Trophoblast cell (in vitro differentiated cells and primary cell): ENCODE results near the gene NAB1.

Source experiments
- DNase-seq, 2 donors: peaks; one replicate each; pipeline ENCODE4 v3.0.0-alpha.2; 2016
- H2AFZ ChIP-seq: 2 replicates; pipeline ENCODE4 v1.6.1; 2013; ENCODE audit warnings: low read length, moderate library complexity, mild to moderate bottlenecking; ENCODE audit not compliant: insufficient read depth, poor library complexity
- H2AK5ac ChIP-seq: 2 replicates; pipeline ENCODE4 v1.6.1; 2013; ENCODE audit warnings: mild to moderate bottlenecking, low read length
- H2BK120ac ChIP-seq: 2 replicates; pipeline ENCODE4 v1.6.1; 2013; ENCODE audit warnings: low read length, mild to moderate bottlenecking, moderate library complexity; ENCODE audit not compliant: insufficient read depth, poor library complexity
- H2BK12ac ChIP-seq: 2 replicates; pipeline ENCODE4 v1.6.1; 2013; ENCODE audit warnings: mild to moderate bottlenecking, low read length, moderate library complexity
- H2BK5ac ChIP-seq: 2 replicates; pipeline ENCODE4 v1.6.1; 2013; ENCODE audit warnings: low read length, low read depth, moderate library complexity, mild to moderate bottlenecking; ENCODE audit not compliant: poor library complexity
- H3K14ac ChIP-seq: 2 replicates; pipeline ENCODE4 v1.6.1; 2013; ENCODE audit warnings: mild to moderate bottlenecking, low read length
- H3K18ac ChIP-seq: 2 replicates; pipeline ENCODE4 v1.6.1; 2013; ENCODE audit warnings: mild to moderate bottlenecking, low read length
- H3K23ac ChIP-seq: 2 replicates; pipeline ENCODE4 v1.6.1; 2013; ENCODE audit warnings: low read length
- H3K27ac ChIP-seq: 2 replicates; pipeline ENCODE4 v1.5.1; 2013; ENCODE audit warnings: low read depth, mild to moderate bottlenecking, inconsistent platforms, low read length, moderate library complexity
- H3K27me3 ChIP-seq: 2 replicates; pipeline ENCODE4 v1.6.1; 2013; ENCODE audit warnings: inconsistent platforms, mild to moderate bottlenecking, low read length, moderate library complexity; ENCODE audit not compliant: insufficient read depth
- H3K36me3 ChIP-seq, 2 experiments: 1 replicate in 1 of 2; 2 replicates in 1 of 2; pipeline ENCODE4 v1.6.1; 2013; ENCODE audit warnings: low read length in 2 of 2, mild to moderate bottlenecking in 2 of 2, moderate library complexity in 1 of 2; ENCODE audit not compliant: insufficient read depth in 2 of 2, control insufficient read depth in 1 of 2
- H3K4ac ChIP-seq: 2 replicates; pipeline ENCODE4 v1.6.1; 2013; ENCODE audit warnings: low read depth, mild to moderate bottlenecking, low read length, moderate library complexity
- H3K4me1 ChIP-seq, 2 experiments: 1 replicate in 1 of 2; 2 replicates in 1 of 2; pipeline ENCODE4 v1.6.1; 2013; ENCODE audit warnings: low read length in 2 of 2, mild to moderate bottlenecking in 2 of 2, moderate library complexity in 1 of 2; ENCODE audit not compliant: insufficient read depth in 2 of 2, control insufficient read depth in 1 of 2
- H3K4me2 ChIP-seq: 2 replicates; pipeline ENCODE4 v1.6.1; 2013; ENCODE audit warnings: inconsistent platforms, mild to moderate bottlenecking, low read length, moderate library complexity
- H3K4me3 ChIP-seq: 2 replicates; pipeline ENCODE4 v1.5.1; 2013; ENCODE audit warnings: mild to moderate bottlenecking, low read depth, low read length, inconsistent platforms
- H3K79me1 ChIP-seq: one replicate; pipeline ENCODE4 v1.6.1; 2013; ENCODE audit warnings: low read length
- H3K79me2 ChIP-seq: 2 replicates; pipeline ENCODE4 v1.6.1; 2013; ENCODE audit warnings: low read length, mild to moderate bottlenecking; ENCODE audit not compliant: control insufficient read depth, insufficient read depth, poor library complexity
- H3K9ac ChIP-seq: 2 replicates; pipeline ENCODE4 v1.6.1; 2013; ENCODE audit warnings: mild to moderate bottlenecking, low read length
- H3K9me3 ChIP-seq: 2 replicates; pipeline ENCODE4 v1.6.1; 2013; ENCODE audit warnings: low read depth, mild to moderate bottlenecking, control low read depth, inconsistent platforms, low read length; ENCODE audit not compliant: insufficient read depth
- H4K12ac ChIP-seq: 2 replicates; pipeline ENCODE4 v1.6.1; 2013; ENCODE audit warnings: low read depth, mild to moderate bottlenecking, low read length, moderate library complexity
- H4K8ac ChIP-seq: 2 replicates; pipeline ENCODE4 v1.6.1; 2013; ENCODE audit warnings: low read depth, mild to moderate bottlenecking, low read length, moderate library complexity
- H4K91ac ChIP-seq: one replicate; pipeline ENCODE4 v1.6.1; 2013; ENCODE audit warnings: low read depth, mild to moderate bottlenecking, low read length, moderate library complexity
- WGBS: extraction: QIAGEN DNeasy Blood & Tissue Kit; methylation state at CpG from one replicate; pipeline ENCODE4 v1.1.7; 2013; ENCODE audit warnings: missing lambda C conversion rate; ENCODE audit not compliant: insufficient read length, insufficient coverage; ENCODE audit errors: extremely low coverage; 5-methylcytosine and 5-hydroxymethylcytosine counted together

Gene NAB1

GRCh38 chr2:190626641-190627210, 22.2 kb upstream of the NAB1 start:
- WGBS = no CpG with 5 or more reads among the region's 7 CpGs
- no peak overlapping the region for H2BK120ac ChIP-seq
- no peak overlapping the region for H4K12ac ChIP-seq
- no peak overlapping the region for H4K91ac ChIP-seq
- H2BK12ac ChIP-seq = no peak overlapping the region
- H2AK5ac ChIP-seq = no peak overlapping the region
- no peaks in the 10 kb centered on the region for H3K36me3 ChIP-seq
- H3K9ac ChIP-seq = no peak overlapping the region
- H3K23ac ChIP-seq = no peak overlapping the region
- H3K9me3 ChIP-seq = no peaks in the 10 kb centered on the region
- H3K27ac ChIP-seq = no peak overlapping the region
- H2AFZ ChIP-seq = no peak overlapping the region
- H3K79me2 ChIP-seq = no peaks in the 10 kb centered on the region
- no peaks in the 10 kb centered on the region for H3K79me1 ChIP-seq
- no peak for DNase-seq
- no peak overlapping the region for H2BK5ac ChIP-seq
- no peaks in the 10 kb centered on the region for H3K27me3 ChIP-seq
- no peak overlapping the region for H3K4me3 ChIP-seq
- no peak overlapping the region for H3K18ac ChIP-seq
- no peak overlapping the region for H3K4me2 ChIP-seq
- H3K4ac ChIP-seq = no peak overlapping the region
- H4K8ac ChIP-seq = no peak overlapping the region
- no peaks in the 10 kb centered on the region for H3K4me1 ChIP-seq
- no peak overlapping the region for H3K14ac ChIP-seq

GRCh38 chr2:190627448-190628412, 21.2 kb upstream of the NAB1 start:
- H3K4ac ChIP-seq = no peak overlapping the region
- H3K79me1 ChIP-seq = no peaks in the 10 kb centered on the region
- no peak overlapping the region for H3K14ac ChIP-seq
- WGBS = no CpG with 5 or more reads among the region's 23 CpGs
- no peak overlapping the region for H2BK5ac ChIP-seq
- no peaks in the 10 kb centered on the region for H3K4me1 ChIP-seq
- DNase-seq = no peak
- H3K23ac ChIP-seq = no peak overlapping the region
- no peak overlapping the region for H4K12ac ChIP-seq
- H4K8ac ChIP-seq = no peak overlapping the region
- no peak overlapping the region for H4K91ac ChIP-seq
- H2BK12ac ChIP-seq = no peak overlapping the region
- no peak overlapping the region for H3K27ac ChIP-seq
- H3K18ac ChIP-seq = no peak overlapping the region
- H3K9ac ChIP-seq = no peak overlapping the region
- H3K79me2 ChIP-seq = no peaks in the 10 kb centered on the region
- H2AFZ ChIP-seq = no peak overlapping the region
- no peak overlapping the region for H2BK120ac ChIP-seq
- no peaks in the 10 kb centered on the region for H3K27me3 ChIP-seq
- H3K4me3 ChIP-seq = no peak overlapping the region
- H3K36me3 ChIP-seq = no peaks in the 10 kb centered on the region
- H3K4me2 ChIP-seq = no peak overlapping the region
- H2AK5ac ChIP-seq = no peak overlapping the region
- H3K9me3 ChIP-seq = no peaks in the 10 kb centered on the region

- Histone ChIP-seq H3K18ac (no peak overlapping the region), H2BK5ac (no peak overlapping the region), H3K14ac (no peak overlapping the region), H3K79me2 (no peaks in the 10 kb centered on the region), H3K9me3 (no peaks in the 10 kb centered on the region), H2BK120ac (no peak overlapping the region), H2BK12ac (no peak overlapping the region), H4K91ac (no peak overlapping the region), H3K79me1 (no peaks in the 10 kb centered on the region), H3K4me3 (no peak overlapping the region), H4K12ac (no peak overlapping the region), H3K4me1 (no peaks in the 10 kb centered on the region), H2AK5ac (no peak overlapping the region), H3K36me3 (no peaks in the 10 kb centered on the region), H2AFZ (no peak overlapping the region), H3K23ac (no peak overlapping the region), H3K4ac (no peak overlapping the region), H3K4me2 (no peak overlapping the region), H3K27me3 (no peaks in the 10 kb centered on the region), H4K8ac (no peak overlapping the region), H3K9ac (no peak overlapping the region), H3K27ac (no peak overlapping the region)
- WGBS = no CpG with 5 or more reads among the region's 7 CpGs
- DNase-seq = no peak
These were observed 20.1 kb upstream of the NAB1 start for GRCh38 chr2:190628591-190629319.

- H3K36me3 ChIP-seq = no peaks in the 10 kb centered on the region
- no peak overlapping the region for H2BK5ac ChIP-seq
- no CpG with 5 or more reads among the region's 3 CpGs for WGBS
These were observed 14.5 kb upstream of the NAB1 start for GRCh38 chr2:190634381-190634780.

More at GRCh38 chr2:190634381-190634780, 14.5 kb upstream of the NAB1 start:
- H3K4me1 ChIP-seq = peaks cover 12 to 14% of the 10 kb centered on the region in 2 experiments
- no peak overlapping the region for H3K27ac ChIP-seq
- no peak overlapping the region for H3K4me3 ChIP-seq
- no peak overlapping the region for H2BK12ac ChIP-seq
- H2AFZ ChIP-seq = no peak overlapping the region
- H3K79me2 ChIP-seq = no peaks in the 10 kb centered on the region
- DNase-seq = no peak
- no peak overlapping the region for H3K4ac ChIP-seq
- no peaks in the 10 kb centered on the region for H3K27me3 ChIP-seq
- no peak overlapping the region for H2BK120ac ChIP-seq
- peaks cover 11% of the 10 kb centered on the region for H3K79me1 ChIP-seq
- no peak overlapping the region for H4K8ac ChIP-seq
- H3K23ac ChIP-seq = no peak overlapping the region
- no peak overlapping the region for H4K91ac ChIP-seq
- no peak overlapping the region for H3K14ac ChIP-seq
- no peaks in the 10 kb centered on the region for H3K9me3 ChIP-seq
- H3K18ac ChIP-seq = no peak overlapping the region
- no peak overlapping the region for H3K9ac ChIP-seq
- no peak overlapping the region for H3K4me2 ChIP-seq
- no peak overlapping the region for H2AK5ac ChIP-seq
- H4K12ac ChIP-seq = no peak overlapping the region
